Stimulated activated CD8-positive, alpha-beta memory T cell treated with anti-CD3 and anti-CD28 coated beads, Interleukin-7, amount 100 ng/mL, for 1 hour (primary cell): Measurements from ENCODE around the gene EIF3B.
"Not testable (repeated sequence)": the region's sequence is repeated elsewhere in the genome, so short reads cannot be mapped to it uniquely, and the experiment has no call there.

ENCODE experiments used
- DNase-seq, 2 donors: peaks; one replicate each; pipeline ENCODE4 v3.0.0-alpha.2; 2020; ENCODE audit warnings: low read depth in 2 of 2

Gene EIF3B

DNA sequence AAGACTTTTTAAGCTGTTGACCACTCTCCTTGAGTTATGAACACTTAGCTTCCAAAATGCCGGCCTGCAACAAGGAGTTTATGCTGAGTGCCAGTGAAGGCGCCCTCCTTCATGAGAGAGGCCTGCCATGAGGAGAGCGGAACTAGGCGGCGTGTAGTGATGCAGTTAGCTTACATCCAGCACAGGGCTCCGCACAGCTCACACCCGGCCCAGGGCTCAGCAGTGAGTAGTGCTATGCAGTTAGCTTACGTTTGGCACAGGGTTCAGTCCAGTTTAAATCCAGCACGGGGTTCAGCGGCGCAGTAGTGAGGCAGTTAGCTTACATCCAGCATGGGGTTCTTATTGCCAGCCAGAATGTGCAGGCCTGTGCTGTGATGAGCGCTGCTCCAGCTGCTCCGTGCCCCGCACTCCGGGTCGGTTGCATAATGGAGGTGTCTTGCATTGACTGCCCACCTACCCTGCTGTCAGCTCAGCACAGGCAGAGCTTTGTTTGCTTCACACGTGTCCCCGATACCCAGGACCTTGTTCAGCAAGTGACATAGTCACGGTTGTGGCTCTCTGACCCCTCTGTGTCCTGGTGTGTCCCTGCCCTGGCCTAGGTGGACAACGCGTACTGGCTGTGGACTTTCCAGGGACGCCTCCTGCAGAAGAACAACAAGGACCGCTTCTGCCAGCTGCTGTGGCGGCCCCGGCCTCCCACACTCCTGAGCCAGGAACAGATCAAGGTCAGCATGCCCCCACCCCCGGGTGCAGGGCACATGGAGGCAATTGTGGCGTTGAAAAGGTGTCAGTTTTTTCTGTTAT, 21.9 kb downstream of the EIF3B start:
- no peak for DNase-seq

DNA sequence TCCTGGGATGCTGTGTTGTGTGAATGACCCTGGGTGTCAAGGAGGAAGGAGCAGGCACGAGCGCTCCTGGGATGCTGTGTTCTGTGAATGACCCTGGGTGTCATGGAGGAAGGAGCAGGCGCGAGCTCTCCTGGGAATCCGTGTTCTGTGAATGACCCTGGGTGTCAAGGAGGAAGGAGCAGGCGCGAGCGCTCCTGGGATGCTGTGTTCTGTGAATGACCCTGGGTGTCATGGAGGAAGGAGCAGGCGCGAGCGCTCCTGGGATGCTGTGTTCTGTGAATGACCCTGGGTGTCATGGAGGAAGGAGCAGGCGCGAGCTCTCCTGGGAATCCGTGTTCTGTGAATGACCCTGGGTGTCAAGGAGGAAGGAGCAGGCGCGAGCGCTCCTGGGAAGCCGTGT, 22.9 kb downstream of the EIF3B start:
- not testable (repeated sequence) for DNase-seq

DNA sequence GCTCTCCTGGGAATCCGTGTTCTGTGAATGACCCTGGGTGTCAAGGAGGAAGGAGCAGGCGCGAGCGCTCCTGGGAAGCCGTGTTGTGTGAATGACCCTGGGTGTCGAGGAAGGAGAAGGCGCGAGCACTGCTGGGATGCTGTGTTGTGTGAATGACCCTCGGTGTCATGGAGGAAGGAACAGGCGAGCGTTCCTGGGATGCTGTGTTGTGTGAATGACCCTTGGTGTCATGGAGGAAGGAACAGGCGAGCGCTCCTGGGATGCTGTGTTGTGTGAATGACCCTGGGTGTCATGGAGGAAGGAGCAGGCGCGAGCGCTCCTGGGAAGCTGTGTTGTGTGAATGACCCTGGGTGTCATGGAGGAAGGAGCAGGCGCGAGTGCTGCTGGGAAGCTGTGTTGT, 23.5 kb downstream of the EIF3B start:
- not testable (repeated sequence) for DNase-seq

DNA sequence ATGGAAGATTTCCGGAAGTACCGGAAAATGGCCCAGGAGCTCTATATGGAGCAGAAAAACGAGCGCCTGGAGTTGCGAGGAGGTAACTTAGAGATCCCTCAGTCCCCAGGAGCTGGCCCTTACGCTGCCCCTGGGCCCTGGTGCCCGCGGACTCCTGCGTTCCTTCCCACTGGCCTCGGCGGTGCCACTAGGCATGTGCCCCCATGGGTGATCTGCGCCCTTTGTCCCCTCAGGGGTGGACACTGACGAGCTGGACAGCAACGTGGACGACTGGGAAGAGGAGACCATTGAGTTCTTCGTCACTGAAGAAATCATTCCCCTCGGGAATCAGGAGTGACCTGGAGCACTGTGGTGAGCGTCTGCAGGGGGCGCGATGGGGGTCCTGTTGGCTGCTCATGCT, 24.5 kb downstream of the EIF3B start:
- DNase-seq: no peak

DNA sequence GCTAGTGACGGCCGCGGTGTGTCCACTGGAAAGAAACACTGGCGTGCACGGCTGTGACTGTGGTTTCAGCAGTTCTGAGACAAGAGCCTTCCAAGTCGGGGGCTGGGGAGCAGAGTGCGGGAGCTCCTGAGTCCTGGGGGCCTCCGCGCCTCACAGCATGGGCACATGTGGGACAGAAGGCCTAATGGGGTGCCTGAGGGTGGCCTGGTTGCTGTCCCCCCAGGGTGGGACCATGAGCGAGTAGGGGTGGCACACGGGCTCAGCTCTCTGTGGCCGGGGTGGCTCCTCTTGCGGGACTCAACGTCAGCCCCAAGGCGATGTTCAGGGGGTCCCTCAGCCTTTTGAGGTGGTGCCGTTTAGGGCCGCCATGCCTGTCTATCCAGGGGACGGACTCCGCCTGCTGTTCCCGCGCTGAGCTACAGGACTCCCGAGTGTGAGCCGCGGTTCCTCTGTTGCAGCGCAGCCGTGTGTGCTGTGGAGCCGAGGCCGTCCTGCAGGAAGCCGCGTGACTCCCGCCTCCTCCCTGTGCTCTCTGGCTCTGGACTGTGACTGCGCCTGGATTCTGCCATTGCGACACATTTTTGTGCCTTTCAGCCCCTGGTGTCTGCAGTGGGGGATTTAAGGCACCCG, 25.3 kb downstream of the EIF3B start:
- no peak for DNase-seq

DNA sequence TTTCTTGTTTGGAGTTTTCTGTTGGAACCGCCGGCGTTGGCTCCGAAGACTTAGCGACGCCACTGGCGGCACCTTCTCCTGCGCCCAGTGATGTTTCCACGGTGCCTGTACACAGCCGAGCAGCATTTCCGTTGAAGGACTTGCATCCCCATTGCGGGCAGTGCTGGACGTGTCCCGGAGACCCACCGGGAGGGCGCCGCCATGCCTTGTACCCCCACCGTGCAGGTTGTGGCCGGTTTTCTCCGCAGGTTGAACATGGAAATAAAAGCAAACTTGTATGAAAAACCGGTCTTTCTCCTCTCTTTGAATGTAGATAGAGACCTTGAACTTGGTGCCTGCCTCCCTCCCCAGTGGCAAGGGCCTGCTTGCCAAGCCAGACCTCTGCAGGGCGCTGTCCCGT, 25.8 kb downstream of the EIF3B start:
- DNase-seq: no peak

DNA sequence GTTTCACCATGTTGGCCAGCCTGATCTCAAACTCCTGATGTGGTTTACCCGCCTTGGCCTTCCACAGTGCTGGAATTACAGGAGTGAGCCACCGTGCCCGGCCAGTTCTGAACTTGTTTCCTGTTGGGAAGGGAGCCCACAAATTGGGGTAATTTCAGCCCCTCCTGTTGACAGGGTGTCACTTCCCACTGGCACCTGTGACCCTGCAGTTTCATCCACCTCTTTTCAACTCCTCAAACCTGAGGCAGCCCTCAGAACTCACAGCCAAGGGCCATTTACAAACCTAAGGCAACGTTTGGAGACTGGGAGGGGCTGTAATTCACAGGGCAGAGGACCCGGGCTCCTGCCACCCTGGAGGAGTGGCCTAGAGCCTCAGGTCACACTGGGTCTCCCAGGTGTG, 26.6 kb downstream of the EIF3B start:
- no peak for DNase-seq

DNA sequence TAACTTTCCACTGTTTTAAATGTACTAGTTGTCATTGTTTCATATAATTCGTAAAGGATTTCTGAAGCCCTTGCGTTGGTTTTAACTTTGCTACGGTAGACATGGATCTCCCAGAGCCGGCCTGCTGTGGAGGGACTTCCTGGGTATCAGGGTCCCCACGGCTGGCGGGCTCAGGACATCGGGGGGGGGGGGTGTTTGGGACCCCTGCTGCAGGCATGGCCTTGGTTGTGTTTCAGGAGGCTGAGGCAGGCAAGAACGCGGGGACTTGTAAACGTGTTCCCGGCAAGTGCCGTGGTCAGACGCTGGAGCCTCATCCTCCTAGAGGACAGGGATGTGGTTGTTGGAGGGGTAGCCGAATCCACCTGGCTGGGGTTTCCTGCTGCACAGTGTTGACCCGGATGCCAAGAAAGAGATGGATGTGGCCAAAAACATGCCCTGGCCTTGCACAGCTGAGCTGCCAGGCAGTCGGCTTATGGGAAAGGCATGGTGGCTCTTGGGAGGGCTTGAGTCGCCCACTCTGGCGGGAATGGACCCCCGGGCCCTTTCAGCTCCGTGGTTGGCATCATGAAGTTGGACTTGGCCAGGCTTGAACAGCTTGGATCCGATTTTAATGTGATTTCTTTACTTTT, 27.4 kb downstream of the EIF3B start:
- DNase-seq: no peak

DNA sequence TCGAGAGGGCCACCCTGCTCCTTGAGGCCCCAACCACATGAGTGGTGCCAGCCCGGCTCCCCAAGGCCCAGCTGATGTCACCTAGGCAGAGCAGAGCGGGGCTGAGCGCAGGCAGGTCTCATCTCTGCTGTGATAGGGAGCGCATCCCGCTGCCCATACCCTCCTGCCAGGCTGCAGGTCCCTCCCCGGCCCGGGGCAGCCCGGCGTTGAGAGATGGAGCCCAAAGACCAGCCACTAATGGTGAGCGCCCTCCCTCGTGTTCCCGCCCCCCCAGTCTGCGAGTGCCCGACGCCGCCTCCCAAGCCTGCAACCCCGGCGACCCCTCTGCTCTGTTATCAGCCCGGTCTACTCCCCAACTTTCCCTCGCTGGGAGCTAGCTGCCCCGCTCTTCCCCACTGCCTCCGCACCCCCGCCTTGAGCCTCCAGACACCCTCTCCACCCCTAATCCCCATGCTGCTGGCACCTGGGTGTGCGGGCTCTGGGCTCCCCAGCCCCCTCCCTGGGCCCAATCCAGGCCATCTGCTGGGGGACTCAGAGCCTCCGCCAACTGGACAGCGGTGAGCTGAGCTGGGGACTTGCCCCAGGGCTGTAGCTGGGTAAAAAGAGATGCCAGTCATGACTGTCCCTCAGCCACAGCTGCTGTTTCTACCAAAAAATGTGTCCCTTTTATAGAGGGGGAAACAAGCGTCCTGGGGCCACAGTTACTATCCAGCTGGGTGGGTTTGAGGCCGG, 29.1 kb downstream of the EIF3B start:
- no peak for DNase-seq

DNA sequence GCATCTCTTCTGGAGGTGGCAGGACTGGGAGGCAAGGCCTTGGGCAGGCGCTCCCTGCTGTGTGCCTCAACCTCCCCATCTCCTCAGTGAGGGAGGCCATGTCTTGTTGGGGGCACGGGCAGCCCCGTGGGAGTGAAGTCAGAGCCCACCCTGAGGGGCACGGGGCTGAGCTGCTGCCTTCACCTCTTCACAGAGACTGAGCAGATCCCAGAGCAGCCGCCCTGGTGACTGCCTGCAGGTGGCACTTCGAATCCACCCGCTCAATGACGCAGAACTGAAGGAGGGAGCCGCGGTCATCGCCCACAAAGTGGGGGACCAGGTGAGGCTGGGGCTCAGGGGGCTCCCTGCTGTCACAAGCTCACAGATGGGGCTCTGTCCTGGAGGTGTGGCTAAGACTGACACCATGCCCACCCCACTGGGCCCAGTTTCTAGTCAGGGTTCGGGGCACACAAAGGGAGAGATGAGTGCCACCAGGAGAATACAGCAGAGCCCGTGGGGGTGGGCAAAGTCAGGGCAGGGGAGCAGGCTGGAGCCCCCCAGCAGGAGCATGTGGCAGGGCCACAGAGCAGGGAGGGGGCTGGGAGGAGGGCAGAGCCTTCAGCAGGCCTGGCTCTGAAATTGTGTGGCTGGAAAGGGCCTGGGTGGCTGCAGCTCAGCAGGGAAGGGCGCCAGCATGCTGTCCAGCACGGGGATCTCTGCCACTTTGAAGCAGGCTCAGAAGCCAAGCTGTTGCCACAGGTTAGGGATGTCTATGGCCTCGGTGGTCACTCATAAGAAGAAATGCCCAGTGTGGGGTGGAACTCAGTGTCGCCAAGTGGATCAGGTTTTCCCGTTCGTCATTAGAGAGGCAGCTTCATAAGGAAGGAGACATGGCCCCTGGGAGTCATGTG, 30.0 kb downstream of the EIF3B start:
- no peak for DNase-seq

DNA sequence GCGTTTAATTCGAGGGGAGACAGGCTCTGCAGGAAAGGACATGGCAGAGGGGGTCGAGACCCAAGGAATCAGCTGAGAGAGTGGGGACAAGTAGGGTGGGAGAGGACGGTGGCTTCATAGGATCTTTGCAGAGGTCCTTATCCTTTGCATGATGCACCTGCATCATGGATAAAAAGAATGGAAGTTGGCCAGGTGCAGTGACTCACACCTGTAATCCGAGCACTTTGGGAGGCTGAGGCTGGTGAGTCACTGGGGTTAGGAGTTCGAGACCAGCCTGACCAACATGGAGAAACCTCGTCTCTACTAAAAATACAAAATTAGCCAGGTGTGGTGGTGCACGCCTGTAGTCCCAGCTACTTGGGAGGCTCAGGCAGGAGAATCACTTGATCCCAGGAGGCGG, 31.5 kb downstream of the EIF3B start:
- not testable (repeated sequence) for DNase-seq

DNA sequence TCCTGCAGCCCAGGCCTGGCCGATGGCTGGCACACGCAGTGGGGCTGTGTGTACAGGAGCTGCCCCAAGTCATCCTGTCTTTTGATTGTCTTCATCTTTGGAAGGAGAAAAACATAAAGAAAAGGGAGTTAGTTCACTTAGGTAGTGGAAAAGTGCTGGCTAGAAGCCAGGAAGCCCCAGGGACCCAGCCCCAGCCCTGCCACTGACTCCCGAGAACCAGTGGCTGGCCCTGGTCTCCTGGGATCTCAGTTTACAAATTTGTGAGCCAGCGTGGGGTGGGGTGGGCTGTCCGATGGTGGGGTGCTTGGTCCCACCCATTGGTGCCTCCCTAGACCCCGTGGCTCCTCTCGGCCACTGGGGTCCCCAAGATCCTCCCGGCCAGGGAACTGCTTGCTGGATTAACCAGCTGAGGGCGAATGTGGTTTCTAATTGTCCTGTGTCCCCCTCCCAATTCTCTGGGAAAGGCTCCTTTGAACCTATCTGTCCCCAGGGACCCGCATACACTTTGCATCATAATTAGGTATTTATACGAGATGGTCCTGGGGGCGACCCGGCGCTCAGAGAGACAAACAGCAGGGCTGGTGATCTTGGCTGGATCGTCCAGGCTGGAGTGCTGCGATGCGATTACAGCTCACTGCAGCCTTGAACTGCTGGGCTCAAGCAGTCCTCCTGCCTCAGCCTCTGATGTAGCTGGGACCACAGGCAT, 32.5 kb downstream of the EIF3B start:
- DNase-seq: no peak

DNA sequence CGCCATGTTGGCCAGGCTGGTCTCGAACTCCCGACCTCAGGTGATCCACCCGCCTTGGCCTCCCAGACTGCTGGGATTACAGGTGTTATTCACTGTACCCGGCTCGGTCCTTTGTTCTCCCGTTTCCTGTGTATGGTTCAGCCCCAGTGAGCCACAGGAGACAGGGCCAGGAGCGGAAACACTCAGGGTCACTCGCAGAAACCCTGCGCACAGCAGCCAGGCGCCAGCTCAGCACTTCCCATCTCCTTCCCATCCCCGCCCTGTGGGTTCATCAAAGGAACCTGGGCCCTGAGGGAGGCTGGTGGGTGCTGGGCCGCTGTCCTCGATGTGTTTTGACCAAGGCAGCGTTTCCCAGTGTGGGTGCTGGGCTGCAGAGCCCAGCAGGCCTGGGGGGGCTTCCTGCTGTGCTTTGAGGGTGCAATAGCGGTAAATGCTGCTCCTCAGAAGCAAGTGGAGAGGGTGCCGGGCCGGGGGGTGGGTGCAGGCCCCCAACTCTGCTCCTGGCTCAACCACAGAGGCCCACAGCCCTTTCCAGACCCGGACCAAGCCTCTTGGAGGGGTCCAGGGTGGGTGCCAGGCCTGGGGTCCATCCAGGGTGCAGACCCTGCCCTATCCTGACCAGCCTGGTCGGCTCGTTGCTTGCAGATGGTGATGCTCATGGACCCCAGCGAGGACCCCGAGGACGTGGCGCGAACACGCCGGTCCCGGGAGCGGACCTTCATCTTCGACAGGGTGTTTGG, 33.4 kb downstream of the EIF3B start:
- DNase-seq: no peak

DNA sequence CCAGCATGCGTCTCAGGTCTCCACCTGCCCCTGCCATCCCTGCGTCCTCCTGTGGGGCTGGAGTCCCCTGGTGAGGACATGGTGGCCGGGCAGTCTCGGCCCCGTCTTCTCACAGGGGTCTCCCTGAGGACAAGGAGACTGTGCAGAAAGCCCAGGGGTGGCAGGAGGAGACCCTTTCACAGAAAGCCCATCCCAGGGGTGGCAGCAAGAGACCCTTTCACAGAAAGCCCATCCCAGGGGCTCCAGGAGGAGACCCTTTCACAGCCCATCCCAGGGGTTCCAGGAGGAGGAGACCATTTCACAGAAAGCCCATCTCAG, 34.0 kb downstream of the EIF3B start:
- no peak for DNase-seq

DNA sequence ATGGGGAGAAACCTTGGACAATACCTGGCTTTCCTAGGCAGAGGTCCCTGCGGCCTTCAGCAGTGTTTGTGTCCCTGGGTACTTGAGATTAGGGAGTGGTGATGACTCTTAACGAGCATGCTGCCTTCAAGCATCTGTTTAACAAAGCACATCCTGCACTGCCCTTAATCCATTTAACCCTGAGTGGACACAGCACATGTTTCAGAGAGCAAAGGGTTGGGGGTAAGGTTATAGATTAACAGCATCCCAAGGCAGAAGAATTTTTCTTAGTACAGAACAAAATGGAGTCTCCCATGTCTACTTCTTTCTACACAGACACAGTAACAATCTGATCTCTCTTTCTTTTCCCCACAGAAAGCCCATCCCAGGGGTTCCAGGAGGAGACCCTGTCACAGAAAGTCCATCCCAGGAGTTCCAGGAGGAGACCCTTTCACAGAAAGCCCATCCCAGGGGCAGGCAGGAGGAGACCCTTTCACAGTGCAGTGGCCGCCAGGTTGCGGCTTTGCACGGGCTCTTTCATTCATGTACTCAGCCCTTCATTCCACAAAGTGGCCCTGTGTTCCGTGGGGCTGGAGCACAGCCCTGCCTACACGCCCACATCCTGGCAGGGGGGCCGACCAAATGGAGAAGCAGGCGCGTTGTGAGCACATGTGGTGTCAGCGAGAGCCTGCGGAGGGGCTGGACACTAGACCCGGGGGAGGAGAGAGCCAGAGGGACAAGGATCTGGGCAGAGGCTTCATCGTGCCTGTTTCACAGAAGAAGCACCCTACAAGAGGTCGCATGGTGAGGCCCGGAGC, 35.6 kb downstream of the EIF3B start:
- not testable (repeated sequence) for DNase-seq

DNA sequence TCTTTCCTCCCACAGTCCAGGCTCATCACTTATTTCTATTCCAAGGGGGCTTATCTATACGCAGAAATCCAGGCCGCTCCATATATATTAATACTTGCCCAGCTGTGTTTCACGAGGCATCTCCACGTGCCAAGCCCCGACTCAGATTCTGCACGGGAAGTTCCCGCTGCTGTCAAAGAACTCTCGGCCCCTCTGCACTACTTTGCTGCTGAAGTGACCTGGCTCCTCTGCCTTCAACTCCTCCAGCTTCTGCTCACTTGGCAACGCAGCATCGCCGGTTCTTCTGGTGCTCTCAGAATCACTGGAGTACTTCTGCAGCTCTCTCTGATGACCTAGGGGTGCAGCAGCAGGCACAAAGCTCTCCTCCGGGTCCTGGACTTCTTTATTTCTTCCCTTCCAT, 39.1 kb downstream of the EIF3B start:
- no peak for DNase-seq

DNA sequence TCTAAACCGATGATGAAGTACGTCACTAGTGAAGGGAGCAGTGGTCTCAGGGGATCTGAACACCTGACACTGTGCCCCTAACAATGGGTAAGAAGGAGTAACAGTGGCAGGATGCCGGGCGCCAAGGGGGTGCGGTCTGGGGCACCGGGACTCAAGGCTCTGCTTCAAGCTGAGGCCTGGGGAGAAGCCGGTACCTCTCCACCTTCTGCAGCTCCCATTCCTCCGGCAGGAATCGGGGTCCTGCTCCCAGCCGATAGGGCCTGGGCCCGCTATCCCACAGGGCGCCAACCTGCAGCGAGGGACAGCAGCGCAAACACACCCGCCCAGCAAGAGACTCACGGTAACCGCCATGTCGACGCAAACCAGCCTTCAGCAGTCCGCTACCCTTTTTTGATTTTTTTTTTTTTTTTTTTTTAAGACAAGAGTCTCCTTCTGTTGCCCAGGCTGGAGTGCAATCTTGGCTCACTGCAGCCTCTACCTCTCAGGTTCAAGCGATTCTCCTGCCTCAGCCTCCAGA, 40.0 kb downstream of the EIF3B start:
- DNase-seq: no peak

DNA sequence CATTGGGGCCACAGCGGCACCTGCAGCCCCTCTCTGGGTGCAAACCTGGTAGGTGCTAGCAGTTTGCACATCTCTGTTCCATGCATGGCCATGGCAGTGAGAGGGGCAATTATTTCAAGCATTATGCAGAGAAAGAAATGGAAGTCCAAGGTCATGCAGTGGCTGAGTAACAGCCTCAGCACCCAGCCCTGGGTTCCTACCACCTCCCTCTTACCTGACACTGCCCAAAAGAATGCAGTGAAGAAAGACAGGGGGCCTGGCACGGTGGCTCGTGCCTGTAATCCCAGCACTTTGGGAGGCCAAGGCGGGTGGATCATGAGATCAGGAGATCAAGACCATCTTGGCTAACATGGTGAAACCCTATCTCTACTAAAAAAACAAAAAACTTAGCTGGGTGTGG, 43.9 kb downstream of the EIF3B start:
- no peak for DNase-seq
